WTC11 (cell line): ENCODE results near the gene MNT. TPM values are rescaled to one million over a fixed set of nuclear protein-coding genes. Genes with fewer than 3 reads are reported as not detected.

Source experiments
- ATAC-seq: fragments of 200-7000 bp; cut with Tn5 transposase; 2 replicates; pipeline ENCODE4 v1.10.0; 2021; ENCODE audit warnings: mild to moderate bottlenecking, moderate library complexity
- CTCF ChIA-PET: fragments of 300-600 bp; sonication (Branson Sonifier 250); formaldehyde crosslinking; loops from one replicate; lab custom pipeline; 2021; ENCODE audit warnings: antibody characterized with exemption; lab: Charles Lee
- POLR2A ChIA-PET: fragments of 350-600 bp; sonication (Branson Sonifier 250); formaldehyde crosslinking; loops from one replicate; lab custom pipeline; 2021; ENCODE audit warnings: antibody characterized with exemption; lab: Charles Lee
- DNase-seq: peaks from one replicate; pipeline ENCODE4 v3.0.0; 2021; ENCODE audit warnings: low spot score
- H3K27ac Mint-ChIP-seq: 2 replicates; pipeline ENCODE4 v1.8.0; 2021; ENCODE audit warnings: mixed read lengths
- H3K27me3 Mint-ChIP-seq: 2 replicates; pipeline ENCODE4 v1.8.0; 2021; ENCODE audit warnings: low read depth, mild to moderate bottlenecking, moderate library complexity, mixed read lengths
- H3K36me3 Mint-ChIP-seq: 2 replicates; pipeline ENCODE4 v1.8.0; 2021; ENCODE audit warnings: mixed read lengths
- H3K4me1 Mint-ChIP-seq: 2 replicates; pipeline ENCODE4 v1.8.0; 2022; ENCODE audit warnings: mixed read lengths
- H3K4me3 Mint-ChIP-seq: 2 replicates; pipeline ENCODE4 v1.8.0; 2021; ENCODE audit warnings: mild to moderate bottlenecking, moderate library complexity, mixed read lengths
- H3K9me3 Mint-ChIP-seq: 2 replicates; pipeline ENCODE4 v1.8.0; 2021; ENCODE audit warnings: mixed read lengths
- CBFB ChIP-seq: sonication (generic); formaldehyde crosslinking; IDR thresholded peaks from 2 replicates; pipeline ENCODE4 v1.8.1; 2022; ENCODE audit warnings: mild to moderate bottlenecking, low read depth, missing genetic modification reagents
- CREB1 ChIP-seq: sonication (generic); formaldehyde crosslinking; IDR thresholded peaks from 2 replicates; pipeline ENCODE4 v1.8.0; 2023; ENCODE audit warnings: mild to moderate bottlenecking, missing genetic modification reagents
- E2F1 ChIP-seq: sonication (generic); formaldehyde crosslinking; IDR thresholded peaks from 2 replicates; pipeline ENCODE4 v1.8.0; 2022; ENCODE audit warnings: mild to moderate bottlenecking, missing genetic modification reagents
- E2F5 ChIP-seq: sonication (generic); formaldehyde crosslinking; IDR thresholded peaks from 2 replicates; pipeline ENCODE4 v1.8.1; 2022; ENCODE audit warnings: mild to moderate bottlenecking, moderate library complexity, missing genetic modification reagents
- FOXJ3 ChIP-seq: sonication (generic); formaldehyde crosslinking; IDR thresholded peaks from 2 replicates; pipeline ENCODE4 v1.9.0; 2021; ENCODE audit warnings: missing genetic modification reagents, mild to moderate bottlenecking, borderline replicate concordance
- MXD4 ChIP-seq: fragments of 250-450 bp; sonication (Bioruptor Pico); IDR thresholded peaks from 2 replicates; pipeline ENCODE4 v1.8.0; 2021; ENCODE audit warnings: mild to moderate bottlenecking, moderate library complexity, borderline replicate concordance
- NFATC4 ChIP-seq: fragments of 250-450 bp; sonication (Bioruptor Pico); IDR thresholded peaks from 2 replicates; pipeline ENCODE4 v1.9.0; 2021; ENCODE audit warnings: mild to moderate bottlenecking
- NR1H2 ChIP-seq: sonication (generic); formaldehyde crosslinking; IDR thresholded peaks from 2 replicates; pipeline ENCODE4 v1.9.0; 2021; ENCODE audit warnings: mild to moderate bottlenecking, moderate library complexity, missing genetic modification reagents
- SOX15 ChIP-seq: fragments of 250-450 bp; sonication (Bioruptor Pico); IDR thresholded peaks from 2 replicates; pipeline ENCODE4 v1.9.0; 2021; ENCODE audit warnings: mild to moderate bottlenecking
- TCF7 ChIP-seq: sonication (generic); formaldehyde crosslinking; IDR thresholded peaks from 2 replicates; pipeline ENCODE4 v1.8.0; 2022; ENCODE audit warnings: mild to moderate bottlenecking, low read depth, missing genetic modification reagents, moderate library complexity
- USF2 ChIP-seq: sonication (generic); formaldehyde crosslinking; IDR thresholded peaks from 2 replicates; pipeline ENCODE4 v1.8.1; 2023; ENCODE audit warnings: mild to moderate bottlenecking, missing genetic modification reagents, moderate library complexity
- ZBTB21 ChIP-seq: sonication (generic); formaldehyde crosslinking; IDR thresholded peaks from 2 replicates; pipeline ENCODE4 v1.8.1; 2023; ENCODE audit warnings: mild to moderate bottlenecking, missing genetic modification reagents, borderline replicate concordance
- total RNA-seq: library from RNA; stranded (reverse); gene quantifications from 3 replicates; pipeline ENCODE4 v1.2.3, GENCODE V29; 2021
- TF ChIP-seq, protein P1 (sequence below): fragments of 250-450 bp; sonication (Bioruptor Pico); IDR thresholded peaks from 2 replicates; pipeline ENCODE4 v1.9.0; 2021; ENCODE audit warnings: mild to moderate bottlenecking
- TF ChIP-seq, protein P2 (sequence below): sonication (generic); formaldehyde crosslinking; IDR thresholded peaks from 2 replicates; pipeline ENCODE4 v1.8.1; 2023; ENCODE audit warnings: mild to moderate bottlenecking, moderate library complexity, missing genetic modification reagents
- TF ChIP-seq, protein P3 (sequence below): sonication (generic); formaldehyde crosslinking; IDR thresholded peaks from 2 replicates; pipeline ENCODE4 v1.8.1; 2023; ENCODE audit warnings: mild to moderate bottlenecking, missing genetic modification reagents, moderate library complexity

The MNT gene
- total RNA-seq, 1 experiment from 2014 or later, result 21.6 TPM

DNA sequence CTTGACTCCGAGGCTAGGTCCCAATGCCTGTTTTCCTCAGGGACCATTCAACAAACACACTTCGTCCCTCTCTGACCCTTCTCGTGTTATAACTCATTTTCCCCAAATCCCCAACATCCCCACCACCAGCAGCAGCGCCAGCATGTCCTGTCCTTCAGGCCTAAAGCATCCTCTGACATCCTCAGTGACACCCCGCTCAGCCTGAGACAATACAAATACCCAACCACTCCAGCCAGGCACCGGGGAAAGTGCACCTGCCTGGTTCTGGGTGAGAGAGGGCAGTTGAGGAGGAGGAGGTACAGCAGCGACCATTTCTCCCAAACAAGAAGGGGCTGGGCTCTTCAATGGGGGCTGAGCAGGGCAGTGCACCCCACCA lies 4.7 kb downstream of the MNT start (continued):
- TF ChIP-seq E2F1 (CRISPR knock-in tag), result no peak

GRCh38 chr17:2395258-2396181 lies 5.3 kb downstream of the MNT start:
- ATAC-seq (no peak), DNase-seq (no peak)
- ChIA-PET CTCF (interaction anchor here (0.6 to 5.7 kb wide), 5 partner anchors 10 to 26 kb away, joined by 3 to 84 read pairs (median 9); no protein-coding TSS in a partner anchor), POLR2A (interaction anchor here (0.6 kb wide), 1 partner anchor 16 kb away, joined by 4 read pairs; no protein-coding TSS in a partner anchor)
- Mint-ChIP-seq H3K36me3 (no peaks in the 10 kb centered on the region), H3K27ac (peak overlapping the region; percentile 59), H3K4me3 (peak overlapping the region; percentile 95), H3K9me3 (no peaks in the 10 kb centered on the region), H3K27me3 (no peaks in the 10 kb centered on the region), H3K4me1 (peaks cover 42% of the 10 kb centered on the region)
- TF ChIP-seq MXD4 (CRISPR knock-in tag) (no peak), TCF7 (peak; percentile 13; the same call in 1 of the 2 replicates)
- TF ChIP-seq, protein P1, sequence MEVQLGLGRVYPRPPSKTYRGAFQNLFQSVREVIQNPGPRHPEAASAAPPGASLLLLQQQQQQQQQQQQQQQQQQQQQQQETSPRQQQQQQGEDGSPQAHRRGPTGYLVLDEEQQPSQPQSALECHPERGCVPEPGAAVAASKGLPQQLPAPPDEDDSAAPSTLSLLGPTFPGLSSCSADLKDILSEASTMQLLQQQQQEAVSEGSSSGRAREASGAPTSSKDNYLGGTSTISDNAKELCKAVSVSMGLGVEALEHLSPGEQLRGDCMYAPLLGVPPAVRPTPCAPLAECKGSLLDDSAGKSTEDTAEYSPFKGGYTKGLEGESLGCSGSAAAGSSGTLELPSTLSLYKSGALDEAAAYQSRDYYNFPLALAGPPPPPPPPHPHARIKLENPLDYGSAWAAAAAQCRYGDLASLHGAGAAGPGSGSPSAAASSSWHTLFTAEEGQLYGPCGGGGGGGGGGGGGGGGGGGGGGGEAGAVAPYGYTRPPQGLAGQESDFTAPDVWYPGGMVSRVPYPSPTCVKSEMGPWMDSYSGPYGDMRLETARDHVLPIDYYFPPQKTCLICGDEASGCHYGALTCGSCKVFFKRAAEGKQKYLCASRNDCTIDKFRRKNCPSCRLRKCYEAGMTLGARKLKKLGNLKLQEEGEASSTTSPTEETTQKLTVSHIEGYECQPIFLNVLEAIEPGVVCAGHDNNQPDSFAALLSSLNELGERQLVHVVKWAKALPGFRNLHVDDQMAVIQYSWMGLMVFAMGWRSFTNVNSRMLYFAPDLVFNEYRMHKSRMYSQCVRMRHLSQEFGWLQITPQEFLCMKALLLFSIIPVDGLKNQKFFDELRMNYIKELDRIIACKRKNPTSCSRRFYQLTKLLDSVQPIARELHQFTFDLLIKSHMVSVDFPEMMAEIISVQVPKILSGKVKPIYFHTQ, result no peak
- TF ChIP-seq, all 79 proteins: peak for 1

GRCh38 chr17:2394775-2395201 lies 6.1 kb downstream of the MNT start:
- H3K4me3 Mint-ChIP-seq, result peak overlapping the region; percentile 41; the same call in 1 of the 2 replicates
- no peak overlapping the region for H3K27ac Mint-ChIP-seq
- CTCF ChIA-PET, result interaction anchor here (1.1 to 5.2 kb wide), 2 partner anchors 12 to 21 kb away, joined by 3 to 84 read pairs; no protein-coding TSS in a partner anchor
- no peak for TF ChIP-seq FOXJ3
- no peak for TF ChIP-seq NR1H2
- no peak for TF ChIP-seq ZBTB21 (CRISPR knock-in tag)
- TF ChIP-seq E2F5 (CRISPR knock-in tag), result no peak
- TF ChIP-seq NFATC4 (CRISPR knock-in tag), result no peak
- TF ChIP-seq CBFB (CRISPR knock-in tag), result no peak
- TF ChIP-seq, protein P2, sequence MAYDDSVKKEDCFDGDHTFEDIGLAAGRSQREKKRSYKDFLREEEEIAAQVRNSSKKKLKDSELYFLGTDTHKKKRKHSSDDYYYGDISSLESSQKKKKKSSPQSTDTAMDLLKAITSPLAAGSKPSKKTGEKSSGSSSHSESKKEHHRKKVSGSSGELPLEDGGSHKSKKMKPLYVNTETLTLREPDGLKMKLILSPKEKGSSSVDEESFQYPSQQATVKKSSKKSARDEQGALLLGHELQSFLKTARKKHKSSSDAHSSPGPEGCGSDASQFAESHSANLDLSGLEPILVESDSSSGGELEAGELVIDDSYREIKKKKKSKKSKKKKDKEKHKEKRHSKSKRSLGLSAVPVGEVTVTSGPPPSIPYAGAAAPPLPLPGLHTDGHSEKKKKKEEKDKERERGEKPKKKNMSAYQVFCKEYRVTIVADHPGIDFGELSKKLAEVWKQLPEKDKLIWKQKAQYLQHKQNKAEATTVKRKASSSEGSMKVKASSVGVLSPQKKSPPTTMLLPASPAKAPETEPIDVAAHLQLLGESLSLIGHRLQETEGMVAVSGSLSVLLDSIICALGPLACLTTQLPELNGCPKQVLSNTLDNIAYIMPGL (CRISPR knock-in tag), result no peak
- TF ChIP-seq SOX15 (CRISPR knock-in tag), result no peak
- no peak for TF ChIP-seq CREB1 (CRISPR knock-in tag)
- no peak for TF ChIP-seq TCF7
- TF ChIP-seq USF2, result no peak
- TF ChIP-seq, protein P1, result no peak
- no peak for TF ChIP-seq E2F1 (CRISPR knock-in tag)
- TF ChIP-seq, protein P3, sequence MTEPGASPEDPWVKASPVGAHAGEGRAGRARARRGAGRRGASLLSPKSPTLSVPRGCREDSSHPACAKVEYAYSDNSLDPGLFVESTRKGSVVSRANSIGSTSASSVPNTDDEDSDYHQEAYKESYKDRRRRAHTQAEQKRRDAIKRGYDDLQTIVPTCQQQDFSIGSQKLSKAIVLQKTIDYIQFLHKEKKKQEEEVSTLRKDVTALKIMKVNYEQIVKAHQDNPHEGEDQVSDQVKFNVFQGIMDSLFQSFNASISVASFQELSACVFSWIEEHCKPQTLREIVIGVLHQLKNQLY (CRISPR knock-in tag), result no peak

More at GRCh38 chr17:2394775-2395201, 6.1 kb downstream of the MNT start:
- H3K27me3 Mint-ChIP-seq, result no peaks in the 10 kb centered on the region
- ATAC-seq (no peak), DNase-seq (no peak)
- no peaks in the 10 kb centered on the region for H3K9me3 Mint-ChIP-seq
- POLR2A ChIA-PET, result interaction anchor here (0.6 kb wide), 1 partner anchor 16 kb away, joined by 4 read pairs; no protein-coding TSS in a partner anchor
- peaks cover 42% of the 10 kb centered on the region for H3K4me1 Mint-ChIP-seq
- no peaks in the 10 kb centered on the region for H3K36me3 Mint-ChIP-seq
